ENCODE data around the gene ARHGEF28. TPM values are rescaled to one million over a fixed set of nuclear protein-coding genes. Genes with fewer than 3 reads are reported as not detected.

Gene ARHGEF28
- total RNA-seq, 1 donor from 2014 or later: 37.4 TPM

GRCh38 chr5:73732045-73732444, 106.0 kb downstream of the ARHGEF28 start:
- DNase-seq (ENCODE audit: low read depth) (no peak), FAIRE-seq (no peak)
- Histone ChIP-seq H3K4me3 (ENCODE audit: low read depth, low read length) (no peak overlapping the region), H3K27me3 (ENCODE audit: control insufficient read depth, insufficient read depth, low read length) (no peaks in the 10 kb centered on the region), H3K36me3 (ENCODE audit: control insufficient read depth, insufficient read depth, low read length) (no peaks in the 10 kb centered on the region)
- no peak for TF ChIP-seq CTCF (IDR thresholded peaks at IDR 0.05; ENCODE audit: insufficient read depth, low read length, severe bottlenecking)

GRCh38 chr5:73733219-73733618, 107.2 kb downstream of the ARHGEF28 start:
- H3K36me3 ChIP-seq (ENCODE audit: control insufficient read depth, insufficient read depth, low read length): no peaks in the 10 kb centered on the region
- no peak for FAIRE-seq
- no peak for TF ChIP-seq CTCF (IDR thresholded peaks at IDR 0.05; ENCODE audit: insufficient read depth, low read length, severe bottlenecking)
- H3K4me3 ChIP-seq (ENCODE audit: low read depth, low read length): no peak overlapping the region
- H3K27me3 ChIP-seq (ENCODE audit: control insufficient read depth, insufficient read depth, low read length): no peaks in the 10 kb centered on the region
- no peak for DNase-seq (ENCODE audit: low read depth)

- DNase-seq (ENCODE audit: low read depth) (no peak), FAIRE-seq (no peak)
- Histone ChIP-seq H3K36me3 (ENCODE audit: control insufficient read depth, insufficient read depth, low read length) (no peaks in the 10 kb centered on the region), H3K4me3 (ENCODE audit: low read depth, low read length) (no peak overlapping the region), H3K27me3 (ENCODE audit: control insufficient read depth, insufficient read depth, low read length) (no peaks in the 10 kb centered on the region)
- TF ChIP-seq CTCF (IDR thresholded peaks at IDR 0.05; ENCODE audit: insufficient read depth, low read length, severe bottlenecking): no peak
These were observed 109.2 kb downstream of the ARHGEF28 start for GRCh38 chr5:73735032-73735734.

- no peaks in the 10 kb centered on the region for H3K27me3 ChIP-seq (ENCODE audit: control insufficient read depth, insufficient read depth, low read length)
- DNase-seq (ENCODE audit: low read depth) (no peak), FAIRE-seq (no peak)
- H3K36me3 ChIP-seq (ENCODE audit: control insufficient read depth, insufficient read depth, low read length): no peaks in the 10 kb centered on the region
- no peak for TF ChIP-seq CTCF (IDR thresholded peaks at IDR 0.05; ENCODE audit: insufficient read depth, low read length, severe bottlenecking)
- no peak overlapping the region for H3K4me3 ChIP-seq (ENCODE audit: low read depth, low read length)
These were observed 113.7 kb downstream of the ARHGEF28 start for GRCh38 chr5:73739650-73740049.

- TF ChIP-seq CTCF (IDR thresholded peaks at IDR 0.05; ENCODE audit: insufficient read depth, low read length, severe bottlenecking): no peak
- FAIRE-seq (no peak), DNase-seq (ENCODE audit: low read depth) (no peak)
- no peak overlapping the region for H3K4me3 ChIP-seq (ENCODE audit: low read depth, low read length)
- H3K36me3 ChIP-seq (ENCODE audit: control insufficient read depth, insufficient read depth, low read length): no peaks in the 10 kb centered on the region
- H3K27me3 ChIP-seq (ENCODE audit: control insufficient read depth, insufficient read depth, low read length): no peaks in the 10 kb centered on the region
These were observed 114.3 kb downstream of the ARHGEF28 start for GRCh38 chr5:73740274-73740790.

GRCh38 chr5:73743161-73743560, 117.2 kb downstream of the ARHGEF28 start:
- no peak for TF ChIP-seq CTCF (IDR thresholded peaks at IDR 0.05; ENCODE audit: insufficient read depth, low read length, severe bottlenecking)

More at GRCh38 chr5:73743161-73743560, 117.2 kb downstream of the ARHGEF28 start:
- Histone ChIP-seq H3K27me3 (ENCODE audit: control insufficient read depth, insufficient read depth, low read length) (no peaks in the 10 kb centered on the region), H3K36me3 (ENCODE audit: control insufficient read depth, insufficient read depth, low read length) (no peaks in the 10 kb centered on the region), H3K4me3 (ENCODE audit: low read depth, low read length) (no peak overlapping the region)
- FAIRE-seq: no peak
- no peak for DNase-seq (ENCODE audit: low read depth)

All from bronchial epithelial cell (primary cell).